Sigmoid colon (tissue), 7 donors: ENCODE results near the gene PIMREG. TPM values are rescaled to one million over a fixed set of nuclear protein-coding genes. Genes with fewer than 3 reads are reported as not detected.

Experiments used
- DNase-seq: peaks from one replicate; pipeline ENCODE4 v3.0.0-alpha.2; 2019
- H3K27ac ChIP-seq, 4 donors: fragments of 200-600 bp; sonication (generic); one replicate each; pipeline ENCODE4 v1.5.1; 2016 to 2019; ENCODE audit warnings: mild to moderate bottlenecking in 1 of 4
- H3K27me3 ChIP-seq, 3 donors: fragments of 200-600 bp; sonication (generic); one replicate each; pipeline ENCODE4 v1.5.1; 2019; ENCODE audit warnings: mild to moderate bottlenecking in 1 of 3
- H3K36me3 ChIP-seq, 4 donors: fragments of 200-600 bp; sonication (generic); one replicate each; pipeline ENCODE4 v1.5.1; 2016 to 2019
- H3K4me1 ChIP-seq, 4 donors: fragments of 200-600 bp; sonication (generic); one replicate each; pipeline ENCODE4 v1.5.1; 2017 to 2019
- H3K4me3 ChIP-seq, 4 donors: fragments of 200-600 bp; sonication (generic); one replicate each; pipeline ENCODE4 v1.5.1; 2017 to 2019; ENCODE audit warnings: mild to moderate bottlenecking in 2 of 4, moderate library complexity in 1 of 4
- H3K9me3 ChIP-seq, 4 donors: fragments of 200-600 bp in 3 of 4; sonication (generic) in 3 of 4; one replicate each; pipeline versions ENCODE4 v1.5.1 to v1.6.1; 2013 to 2019
- EP300 ChIP-seq, 4 donors: sonication (generic); formaldehyde crosslinking; IDR thresholded peaks; one replicate each; pipeline ENCODE4 v1.6.1; 2017; ENCODE audit warnings: antibody characterized with exemption in 4 of 4
- POLR2A ChIP-seq, 2 donors: fragments of 450-650 bp; IDR thresholded peaks; one replicate each; pipeline ENCODE4 v1.6.1; 2016; ENCODE audit warnings: antibody characterized with exemption in 2 of 2, mild to moderate bottlenecking in 2 of 2, moderate library complexity in 2 of 2
- POLR2AphosphoS5 ChIP-seq, 4 donors: sonication (generic); formaldehyde crosslinking; IDR thresholded peaks; one replicate each; pipeline ENCODE4 v1.6.1; 2017; ENCODE audit warnings: antibody characterized with exemption in 4 of 4
- WGBS, 2 donors: extraction: QIAGEN DNeasy Blood & Tissue Kit; methylation state at CpG; one replicate each; pipeline ENCODE4 v1.1.7; 2013; 5-methylcytosine and 5-hydroxymethylcytosine counted together
- intact Hi-C: fragments of 100-400 bp; cut with DNase I; formaldehyde crosslinking; loops from one replicate; pipeline ENCODE4 v1.15.1; 2023
- polyA plus RNA-seq, 3 donors: library from polyadenylated mRNA; stranded (reverse); fragments of 200-250 nt; gene quantifications; one replicate each; pipeline ENCODE4 v1.2.3, GENCODE V29; 2013
- total RNA-seq, 4 donors: library from RNA; depleted of rRNA; stranded (reverse); fragments of >200 nt; gene quantifications; one replicate each; pipeline ENCODE4 v1.1.0, GENCODE V29; 2016
- TF ChIP-seq, protein P1 (sequence below), 4 experiments: fragments of 450-650 bp in 3 of 4; fragments of 200-600 bp in 1 of 4; IDR thresholded peaks; one replicate each; pipeline ENCODE4 v1.5.1; 2016 to 2019; ENCODE audit warnings: antibody characterized with exemption in 4 of 4, mild to moderate bottlenecking in 3 of 4, moderate library complexity in 2 of 4
- donor health status: healthy with polysubstance abuse.
- donor health status: Bipolar disorder and iron deficiency.
- donor health status: healthy.

The PIMREG gene
- total and polyA plus RNA-seq, 7 donors = 2.5 to 7.8 TPM; not detected in 5

DNA sequence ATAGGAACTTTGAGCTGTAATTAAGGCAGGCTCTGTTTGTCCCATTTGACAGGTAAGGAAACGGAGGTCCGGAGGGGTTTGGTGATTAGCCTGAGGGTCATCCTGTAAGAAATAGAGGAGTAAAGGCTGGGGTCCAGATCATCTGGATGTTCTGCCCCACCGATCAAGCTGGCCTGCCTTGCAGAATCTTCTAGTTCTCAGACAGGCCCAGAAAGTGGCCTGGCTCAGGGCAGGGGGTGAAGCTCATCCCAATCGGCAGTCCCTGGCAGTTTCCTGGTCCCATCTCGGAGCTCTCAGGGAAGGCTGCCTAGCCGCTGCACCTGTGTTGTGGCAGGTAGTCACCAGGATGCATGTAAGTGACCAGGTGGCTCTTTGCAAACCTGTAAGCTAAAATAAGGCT lies 4.2 kb downstream of the PIMREG start:
- intact Hi-C loops = no loop called here
- 94 to 95% methylated on average over 6 of the region's 6 CpGs for WGBS, 2 donors
- Histone ChIP-seq H3K9me3 (no peaks in the 10 kb centered on the region), H3K27me3 (no peaks in the 10 kb centered on the region), H3K4me1 (peaks cover 0 to 12% (median 11%) of the 10 kb centered on the region in 4 donors), H3K4me3 (no peak overlapping the region), H3K36me3 (no peaks in the 10 kb centered on the region), H3K27ac (no peak overlapping the region)
- no peak for DNase-seq
- TF ChIP-seq POLR2A (IDR thresholded peaks at IDR 0.05) = no peak
- TF ChIP-seq, protein P1, sequence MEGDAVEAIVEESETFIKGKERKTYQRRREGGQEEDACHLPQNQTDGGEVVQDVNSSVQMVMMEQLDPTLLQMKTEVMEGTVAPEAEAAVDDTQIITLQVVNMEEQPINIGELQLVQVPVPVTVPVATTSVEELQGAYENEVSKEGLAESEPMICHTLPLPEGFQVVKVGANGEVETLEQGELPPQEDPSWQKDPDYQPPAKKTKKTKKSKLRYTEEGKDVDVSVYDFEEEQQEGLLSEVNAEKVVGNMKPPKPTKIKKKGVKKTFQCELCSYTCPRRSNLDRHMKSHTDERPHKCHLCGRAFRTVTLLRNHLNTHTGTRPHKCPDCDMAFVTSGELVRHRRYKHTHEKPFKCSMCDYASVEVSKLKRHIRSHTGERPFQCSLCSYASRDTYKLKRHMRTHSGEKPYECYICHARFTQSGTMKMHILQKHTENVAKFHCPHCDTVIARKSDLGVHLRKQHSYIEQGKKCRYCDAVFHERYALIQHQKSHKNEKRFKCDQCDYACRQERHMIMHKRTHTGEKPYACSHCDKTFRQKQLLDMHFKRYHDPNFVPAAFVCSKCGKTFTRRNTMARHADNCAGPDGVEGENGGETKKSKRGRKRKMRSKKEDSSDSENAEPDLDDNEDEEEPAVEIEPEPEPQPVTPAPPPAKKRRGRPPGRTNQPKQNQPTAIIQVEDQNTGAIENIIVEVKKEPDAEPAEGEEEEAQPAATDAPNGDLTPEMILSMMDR (IDR thresholded peaks at IDR 0.05) = no peak
- no peak for TF ChIP-seq EP300 (IDR thresholded peaks at IDR 0.05)
- no peak for TF ChIP-seq POLR2AphosphoS5 (IDR thresholded peaks at IDR 0.05)

GRCh38 chr17:6449307-6449706 lies 5.1 kb downstream of the PIMREG start:
- Histone ChIP-seq H3K27ac (no peak overlapping the region), H3K4me3 (no peak overlapping the region), H3K27me3 (no peaks in the 10 kb centered on the region), H3K36me3 (no peaks in the 10 kb centered on the region), H3K9me3 (no peaks in the 10 kb centered on the region), H3K4me1 (peaks cover 0 to 6% (median 5%) of the 10 kb centered on the region in 4 donors)
- TF ChIP-seq, protein P1 (IDR thresholded peaks at IDR 0.05) = no peak
- no peak for TF ChIP-seq POLR2AphosphoS5 (IDR thresholded peaks at IDR 0.05)
- no peak for TF ChIP-seq EP300 (IDR thresholded peaks at IDR 0.05)
- no peak for TF ChIP-seq POLR2A (IDR thresholded peaks at IDR 0.05)
- WGBS, 2 donors = 95 to 97% methylated on average over 6 of the region's 6 CpGs
- intact Hi-C loops = no loop called here
- no peak for DNase-seq

DNA sequence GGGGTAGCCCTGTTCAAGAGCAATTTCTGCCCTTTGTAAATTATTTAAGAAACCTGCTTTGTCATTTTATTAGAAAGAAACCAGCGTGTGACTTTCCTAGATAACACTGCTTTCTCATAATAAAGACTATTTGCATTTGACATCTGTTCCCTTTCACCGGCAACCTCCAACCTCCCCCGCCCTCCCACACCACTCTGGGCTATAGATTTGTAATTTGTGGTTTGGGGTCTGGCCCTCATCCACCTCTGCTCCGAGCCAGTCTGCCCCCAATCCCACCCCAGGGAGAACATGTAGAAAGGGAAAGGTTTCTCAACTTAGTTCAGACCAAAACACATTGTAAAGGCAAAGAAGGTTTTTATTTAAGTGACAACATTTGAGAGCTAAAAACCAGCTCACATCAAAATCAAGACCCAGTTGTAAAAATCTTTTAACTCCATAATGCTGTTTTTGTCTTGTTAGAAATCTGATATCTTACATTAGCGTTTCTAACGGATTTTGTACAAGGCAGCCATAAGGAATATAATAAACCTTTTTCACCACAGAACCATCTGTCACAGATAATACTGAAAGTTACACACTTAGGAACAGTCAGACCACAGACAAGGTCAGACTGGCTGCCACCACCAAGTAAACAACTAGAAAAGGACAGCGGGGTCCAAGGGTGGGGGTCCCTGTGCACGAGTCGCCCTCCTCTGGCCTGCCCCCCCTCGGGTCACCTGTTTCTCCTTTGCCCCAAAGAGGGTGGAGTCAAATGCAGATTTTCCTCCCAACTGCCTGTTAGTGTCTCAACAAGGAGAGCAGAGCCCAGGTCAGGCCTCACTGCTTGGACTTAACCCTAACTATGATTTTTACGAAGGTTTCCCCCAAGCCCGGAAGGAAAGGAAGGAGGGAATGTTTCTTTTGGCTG lies 6.9 kb downstream of the PIMREG start:
- no peak overlapping the region for H3K4me3 ChIP-seq
- TF ChIP-seq, protein P1 (IDR thresholded peaks at IDR 0.05) = no peak
- TF ChIP-seq POLR2AphosphoS5 (IDR thresholded peaks at IDR 0.05) (no peak), POLR2A (IDR thresholded peaks at IDR 0.05) (no peak), EP300 (IDR thresholded peaks at IDR 0.05) (no peak)
- no peak overlapping the region for H3K27ac ChIP-seq
- peaks cover 0 to 6% (median 3%) of the 10 kb centered on the region in 4 donors for H3K4me1 ChIP-seq
- H3K36me3 ChIP-seq = no peaks in the 10 kb centered on the region
- 30 to 39% methylated on average over 12 of the region's 12 CpGs for WGBS, 2 donors
- no peaks in the 10 kb centered on the region for H3K9me3 ChIP-seq
- intact Hi-C loops = no loop called here
- no peaks in the 10 kb centered on the region for H3K27me3 ChIP-seq
- no peak for DNase-seq

- no peaks in the 10 kb centered on the region for H3K27me3 ChIP-seq
- WGBS, 2 donors = 86 to 91% methylated on average over 10 of the region's 10 CpGs
- no peaks in the 10 kb centered on the region for H3K36me3 ChIP-seq
- DNase-seq = no peak
- TF ChIP-seq POLR2A (IDR thresholded peaks at IDR 0.05) = no peak
- TF ChIP-seq POLR2AphosphoS5 (IDR thresholded peaks at IDR 0.05) = no peak
- TF ChIP-seq, protein P1 (IDR thresholded peaks at IDR 0.05) = no peak
- TF ChIP-seq EP300 (IDR thresholded peaks at IDR 0.05) = no peak
- intact Hi-C loops = no loop called here
- no peak overlapping the region for H3K4me3 ChIP-seq
- peaks cover 0 to 13% (median 3%) of the 10 kb centered on the region in 4 donors for H3K4me1 ChIP-seq
- no peak overlapping the region for H3K27ac ChIP-seq
- H3K9me3 ChIP-seq = no peaks in the 10 kb centered on the region
Observed at GRCh38 chr17:6452471-6453266, 8.4 kb downstream of the PIMREG start.
